ENCODE results near the gene MOB3B.

MOB3B gene

GRCh38 chr9:27383524-27383923 lies 146.1 kb downstream of the MOB3B start:
- Histone ChIP-seq H4K20me1 (ENCODE audit: insufficient read depth, low read length) (no peaks in the 10 kb centered on the region), H2AFZ (ENCODE audit: low read length) (no peak overlapping the region), H3K9me2 (ENCODE audit: low read depth, low read length) (no peaks in the 10 kb centered on the region), H3K36me3 (ENCODE audit: insufficient read depth, low read length) (no peaks in the 10 kb centered on the region), H3K4me2 (ENCODE audit: low read length) (no peak overlapping the region), H3K9me3 (ENCODE audit: low read length) (no peaks in the 10 kb centered on the region), H3K4me3 (ENCODE audit: low read depth, low read length, poor library complexity, severe bottlenecking) (no peak overlapping the region), H3K9ac (ENCODE audit: low read length) (no peak overlapping the region), H3K27me3 (ENCODE audit: insufficient read depth, low read length) (no peaks in the 10 kb centered on the region), H3K79me2 (ENCODE audit: insufficient read depth, low read length) (no peaks in the 10 kb centered on the region), H3K4me1 (ENCODE audit: insufficient read depth, low read length, severe bottlenecking) (no peaks in the 10 kb centered on the region), H3K27ac (ENCODE audit: low read depth, low read length, poor library complexity, severe bottlenecking) (no peak overlapping the region), H3F3A (ENCODE audit: insufficient read depth, low read length) (no peaks in the 10 kb centered on the region)
- TF ChIP-seq CTCF (IDR thresholded peaks at IDR 0.05; ENCODE audit: low read length) (no peak), EZH2 (IDR thresholded peaks at IDR 0.05; ENCODE audit: borderline replicate concordance, low read length) (no peak)

GRCh38 chr9:27382975-27383374 lies 146.6 kb downstream of the MOB3B start:
- H4K20me1 ChIP-seq (ENCODE audit: insufficient read depth, low read length), result no peaks in the 10 kb centered on the region

GRCh38 chr9:27382308-27382707 lies 147.3 kb downstream of the MOB3B start:
- Histone ChIP-seq H2AFZ (ENCODE audit: low read length) (no peak overlapping the region), H4K20me1 (ENCODE audit: insufficient read depth, low read length) (no peaks in the 10 kb centered on the region), H3K4me2 (ENCODE audit: low read length) (no peak overlapping the region)

More at GRCh38 chr9:27382975-27383374, 146.6 kb downstream of the MOB3B start:
- no peak overlapping the region for H2AFZ ChIP-seq (ENCODE audit: low read length)
- H3K4me2 ChIP-seq (ENCODE audit: low read length), result no peak overlapping the region
- H3K9ac ChIP-seq (ENCODE audit: low read length), result no peak overlapping the region
- H3K27me3 ChIP-seq (ENCODE audit: insufficient read depth, low read length), result no peaks in the 10 kb centered on the region
- H3K79me2 ChIP-seq (ENCODE audit: insufficient read depth, low read length), result no peaks in the 10 kb centered on the region
- H3K9me3 ChIP-seq (ENCODE audit: low read length), result no peaks in the 10 kb centered on the region
- no peak overlapping the region for H3K27ac ChIP-seq (ENCODE audit: low read depth, low read length, poor library complexity, severe bottlenecking)
- no peaks in the 10 kb centered on the region for H3K36me3 ChIP-seq (ENCODE audit: insufficient read depth, low read length)
- H3K4me3 ChIP-seq (ENCODE audit: low read depth, low read length, poor library complexity, severe bottlenecking), result no peak overlapping the region
- H3F3A ChIP-seq (ENCODE audit: insufficient read depth, low read length), result no peaks in the 10 kb centered on the region
- H3K9me2 ChIP-seq (ENCODE audit: low read depth, low read length), result no peaks in the 10 kb centered on the region
- H3K4me1 ChIP-seq (ENCODE audit: insufficient read depth, low read length, severe bottlenecking), result no peaks in the 10 kb centered on the region
- TF ChIP-seq EZH2 (IDR thresholded peaks at IDR 0.05; ENCODE audit: borderline replicate concordance, low read length) (no peak), CTCF (IDR thresholded peaks at IDR 0.05; ENCODE audit: low read length) (no peak)

More at GRCh38 chr9:27382308-27382707, 147.3 kb downstream of the MOB3B start:
- H3K27ac ChIP-seq (ENCODE audit: low read depth, low read length, poor library complexity, severe bottlenecking), result no peak overlapping the region
- H3F3A ChIP-seq (ENCODE audit: insufficient read depth, low read length), result no peaks in the 10 kb centered on the region
- H3K4me3 ChIP-seq (ENCODE audit: low read depth, low read length, poor library complexity, severe bottlenecking), result no peak overlapping the region
- no peak overlapping the region for H3K9ac ChIP-seq (ENCODE audit: low read length)
- no peaks in the 10 kb centered on the region for H3K79me2 ChIP-seq (ENCODE audit: insufficient read depth, low read length)
- no peaks in the 10 kb centered on the region for H3K36me3 ChIP-seq (ENCODE audit: insufficient read depth, low read length)
- H3K27me3 ChIP-seq (ENCODE audit: insufficient read depth, low read length), result no peaks in the 10 kb centered on the region
- no peaks in the 10 kb centered on the region for H3K9me2 ChIP-seq (ENCODE audit: low read depth, low read length)
- no peaks in the 10 kb centered on the region for H3K4me1 ChIP-seq (ENCODE audit: insufficient read depth, low read length, severe bottlenecking)
- no peak for TF ChIP-seq EZH2 (IDR thresholded peaks at IDR 0.05; ENCODE audit: borderline replicate concordance, low read length)
- no peaks in the 10 kb centered on the region for H3K9me3 ChIP-seq (ENCODE audit: low read length)
